IMR-90 (cell line): Measurements from ENCODE around the gene PRKCE. TPM values are rescaled to one million over a fixed set of nuclear protein-coding genes. Genes with fewer than 3 reads are reported as not detected.

Source experiments
- ATAC-seq: fragments of 200-7000 bp; cut with Tn5 transposase; 2 replicates; pipeline ENCODE4 v1.9.1; 2020; ENCODE audit warnings: low read depth, mild to moderate bottlenecking, moderate library complexity
- BruUV-seq: library from RNA; stranded (reverse); fragments of 400-500 nt; replicated peaks from 2 replicates; lab custom pipeline; 2021; lab: Mats Ljungman, UMichigan
- CTCF ChIA-PET: fragments of 300-600 bp; formaldehyde crosslinking; extraction: SDS; loops from one replicate; lab custom pipeline; 2021; ENCODE audit warnings: antibody characterized with exemption; lab: Yijun Ruan, JAX
- POLR2A ChIA-PET: fragments of 300-600 bp; sonication (Branson Sonifier 250); formaldehyde crosslinking; loops from one replicate; lab custom pipeline; 2022; ENCODE audit warnings: antibody characterized with exemption; ENCODE audit not compliant: unreplicated experiment; lab: Charles Lee
- DNase-seq: peaks from one replicate; pipeline ENCODE4 v3.0.0; 2013
- H2AFZ ChIP-seq: replicated peaks from 2 replicates; pipeline ENCODE3; 2013; ENCODE audit warnings: low read length, mild to moderate bottlenecking; ENCODE audit not compliant: poor library complexity
- H2AK5ac ChIP-seq: 2 replicates; pipeline ENCODE4 v1.6.1; 2013; ENCODE audit warnings: low read depth, low read length, inconsistent platforms
- H2AK9ac ChIP-seq: replicated peaks from 2 replicates; pipeline ENCODE3; 2013; ENCODE audit warnings: mild to moderate bottlenecking, low read depth, low read length, moderate library complexity; ENCODE audit not compliant: poor library complexity
- H2BK120ac ChIP-seq: 2 replicates; pipeline ENCODE4 v1.6.1; 2013; ENCODE audit warnings: low read depth, low read length, inconsistent platforms
- H2BK15ac ChIP-seq: 3 replicates; pipeline ENCODE4 v1.6.1; 2013; ENCODE audit warnings: low read depth, low read length, inconsistent platforms
- H2BK20ac ChIP-seq: 2 replicates; pipeline ENCODE4 v1.6.1; 2013; ENCODE audit warnings: low read depth, mild to moderate bottlenecking, inconsistent platforms, low read length, moderate library complexity
- H2BK5ac ChIP-seq: 2 replicates; pipeline ENCODE4 v1.6.1; 2013; ENCODE audit warnings: mild to moderate bottlenecking, low read depth, low read length, inconsistent platforms; ENCODE audit not compliant: poor library complexity, severe bottlenecking
- H3K14ac ChIP-seq: replicated peaks from 2 replicates; pipeline ENCODE4 v1.6.1; 2013; ENCODE audit warnings: low read depth, low read length, inconsistent platforms
- H3K18ac ChIP-seq: 2 replicates; pipeline ENCODE4 v1.6.1; 2013; ENCODE audit warnings: low read depth, low read length, control low read depth
- H3K23ac ChIP-seq: 2 replicates; pipeline ENCODE4 v1.6.1; 2013; ENCODE audit warnings: low read depth, low read length, inconsistent platforms
- H3K27ac ChIP-seq: 2 replicates; pipeline ENCODE4 v1.5.1; 2013; ENCODE audit warnings: mild to moderate bottlenecking, control low read depth, low read length; ENCODE audit not compliant: insufficient read depth
- H3K27me3 ChIP-seq: 2 replicates; pipeline ENCODE4 v1.6.1; 2013; ENCODE audit warnings: low read length; ENCODE audit not compliant: control insufficient read depth, insufficient read depth
- H3K36me3 ChIP-seq: 2 replicates; pipeline ENCODE4 v1.6.1; 2013; ENCODE audit warnings: low read length, mixed read lengths; ENCODE audit not compliant: control insufficient read depth, insufficient read depth
- H3K4ac ChIP-seq: 2 replicates; pipeline ENCODE4 v1.6.1; 2013; ENCODE audit warnings: low read depth, low read length, inconsistent platforms
- H3K4me1 ChIP-seq: 2 replicates; pipeline ENCODE4 v1.6.1; 2013; ENCODE audit warnings: low read length, mixed read lengths; ENCODE audit not compliant: control insufficient read depth, insufficient read depth
- H3K4me2 ChIP-seq: 2 replicates; pipeline ENCODE4 v1.6.1; 2013; ENCODE audit warnings: low read depth, mild to moderate bottlenecking, control low read depth, low read length, moderate library complexity
- H3K4me3 ChIP-seq: 2 replicates; pipeline ENCODE4 v1.5.1; 2013; ENCODE audit warnings: low read depth, mild to moderate bottlenecking, control low read depth, low read length, moderate library complexity; ENCODE audit not compliant: insufficient read depth
- H3K56ac ChIP-seq: 2 replicates; pipeline ENCODE4 v1.6.1; 2013; ENCODE audit warnings: low read length, inconsistent platforms; ENCODE audit not compliant: insufficient read depth; ENCODE audit errors: extremely low read depth
- H3K79me1 ChIP-seq, 2 experiments: 2 replicates each; pipeline ENCODE4 v1.6.1; 2013; ENCODE audit warnings: low read length in 2 of 2, inconsistent platforms in 1 of 2, low read depth in 1 of 2
- H3K9ac ChIP-seq: 2 replicates; pipeline ENCODE4 v1.6.1; 2013; ENCODE audit warnings: low read depth, low read length, control low read depth
- H3K9me1 ChIP-seq: 2 replicates; pipeline ENCODE4 v1.6.1; 2013; ENCODE audit warnings: low read length, inconsistent platforms; ENCODE audit not compliant: insufficient read depth
- H3K9me3 ChIP-seq: 2 replicates; pipeline ENCODE4 v1.6.1; 2013; ENCODE audit warnings: low read length; ENCODE audit not compliant: control insufficient read depth, insufficient read depth
- H4K20me1 ChIP-seq: 2 replicates; pipeline ENCODE4 v1.6.1; 2013; ENCODE audit warnings: low read length, inconsistent platforms; ENCODE audit not compliant: insufficient read depth
- H4K5ac ChIP-seq: 2 replicates; pipeline ENCODE4 v1.6.1; 2013; ENCODE audit warnings: mild to moderate bottlenecking, low read depth, low read length, control low read depth
- H4K8ac ChIP-seq, 2 experiments: 2 replicates each; pipeline ENCODE4 v1.6.1; 2013; ENCODE audit warnings: low read depth in 2 of 2, low read length in 2 of 2, control low read depth in 1 of 2, inconsistent platforms in 1 of 2
- H4K91ac ChIP-seq: 2 replicates; pipeline ENCODE4 v1.6.1; 2013; ENCODE audit warnings: low read depth, low read length, inconsistent platforms; ENCODE audit not compliant: insufficient read depth
- BHLHE40 ChIP-seq: fragments of 150-350 bp; IDR thresholded peaks from 2 replicates; pipeline ENCODE4 v1.6.1; 2016; ENCODE audit warnings: mild to moderate bottlenecking, low read depth, low read length
- CEBPB ChIP-seq: IDR thresholded peaks from 2 replicates; pipeline ENCODE4 v1.6.1; 2012; ENCODE audit warnings: low read depth, low read length, improper control_type of control experiment
- CHD1 ChIP-seq: IDR thresholded peaks from 2 replicates; pipeline ENCODE4 v1.6.1; 2012; ENCODE audit warnings: low read depth, low read length, improper control_type of control experiment
- FOS ChIP-seq: fragments of 150-350 bp; IDR thresholded peaks from 2 replicates; pipeline ENCODE4 v1.6.1; 2016; ENCODE audit warnings: low read depth, low read length
- MAFK ChIP-seq: IDR thresholded peaks from 2 replicates; pipeline ENCODE4 v1.6.1; 2012; ENCODE audit warnings: low read depth, low read length, improper control_type of control experiment
- MAZ ChIP-seq: IDR thresholded peaks from 2 replicates; pipeline ENCODE4 v1.6.1; 2012; ENCODE audit warnings: low read depth, mild to moderate bottlenecking, low read length, improper control_type of control experiment, moderate library complexity, borderline replicate concordance
- MXI1 ChIP-seq: IDR thresholded peaks from 2 replicates; pipeline ENCODE4 v1.6.1; 2012; ENCODE audit warnings: low read depth, mild to moderate bottlenecking, low read length, moderate library complexity, borderline replicate concordance
- NFE2L2 ChIP-seq: fragments of 150-350 bp; IDR thresholded peaks from 2 replicates; pipeline ENCODE4 v1.6.1; 2016; ENCODE audit warnings: low read depth, mild to moderate bottlenecking, low read length
- POLR2A ChIP-seq: IDR thresholded peaks from 2 replicates; pipeline ENCODE4 v1.6.1; 2012; ENCODE audit warnings: mild to moderate bottlenecking, low read depth, low read length
- RAD21 ChIP-seq: IDR thresholded peaks from 2 replicates; pipeline ENCODE4 v1.6.1; 2012; ENCODE audit warnings: low read length, improper control_type of control experiment
- RCOR1 ChIP-seq: IDR thresholded peaks from 2 replicates; pipeline ENCODE4 v1.6.1; 2012; ENCODE audit warnings: mild to moderate bottlenecking, low read length, improper control_type of control experiment; ENCODE audit not compliant: insufficient replicate concordance
- RFX5 ChIP-seq: IDR thresholded peaks from 2 replicates; pipeline ENCODE4 v1.8.0; 2012; ENCODE audit warnings: low read depth, mild to moderate bottlenecking, low read length, moderate library complexity
- SMC3 ChIP-seq: fragments of 150-350 bp; IDR thresholded peaks from 2 replicates; pipeline ENCODE4 v1.6.1; 2016; ENCODE audit warnings: low read depth, mild to moderate bottlenecking, antibody characterized with exemption, low read length, moderate library complexity
- WGBS, 2 experiments: methylation state at CpG; one replicate each; pipeline versions ENCODE4 v1.1.5 to v1.1.7; 2013; ENCODE audit warnings: missing lambda C conversion rate in 2 of 2; ENCODE audit not compliant: insufficient read length in 1 of 2; ENCODE audit errors: extremely low coverage in 2 of 2; 5-methylcytosine and 5-hydroxymethylcytosine counted together
- dilution Hi-C: fragments of 300-500 bp; cut with HindIII; formaldehyde crosslinking; loops from one replicate; pipeline ENCODE4 v1.14.3; 2018; ENCODE audit warnings: low sequenced_read_pairs; ENCODE audit not compliant: unreplicated experiment
- in situ Hi-C: fragments of 300-500 bp; cut with MboI; formaldehyde crosslinking; loops from 3 replicates; pipeline ENCODE4 v1.14.3; 2019; ENCODE audit warnings: low sequenced_read_pairs, inconsistent platforms, mixed read lengths
- intact Hi-C: fragments of 100-400 bp; cut with micrococcal nuclease; formaldehyde crosslinking; loops from 2 replicates; pipeline ENCODE4 v1.10.0; 2022
- polyA plus RNA-seq, 3 experiments: library from polyadenylated mRNA; depleted of rRNA; stranded (reverse); fragments of >200 nt; gene quantifications; 2 replicates each; pipeline ENCODE4 v1.2.3, GENCODE V29; 2012; ENCODE audit warnings: low replicate concordance in 1 of 3
- total RNA-seq: library from RNA; depleted of rRNA; stranded (reverse); fragments of >200 nt; gene quantifications from 2 replicates; pipeline ENCODE4 v1.2.3, GENCODE V29; 2012
- TF ChIP-seq, protein P1 (sequence below): fragments of 150-350 bp; IDR thresholded peaks from 2 replicates; pipeline ENCODE4 v1.6.1; 2017; ENCODE audit warnings: mild to moderate bottlenecking, antibody characterized with exemption, low read length, low read depth
- TF ChIP-seq, protein P2 (sequence below): fragments of 150-350 bp; IDR thresholded peaks from 2 replicates; pipeline ENCODE4 v1.6.1; 2016; ENCODE audit warnings: low read depth, mild to moderate bottlenecking, low read length, moderate library complexity, borderline replicate concordance
- TF ChIP-seq, protein P3 (sequence below): conservative IDR thresholded peaks from 2 replicates; pipeline ENCODE4 v1.5.1; 2012; ENCODE audit warnings: mild to moderate bottlenecking, low read depth, low read length, improper control_type of control experiment

PRKCE gene
- total and polyA plus RNA-seq, 2 of the 4 experiments (the other 2 are of a cell fraction), result 8.1 to 32.4 TPM

DNA sequence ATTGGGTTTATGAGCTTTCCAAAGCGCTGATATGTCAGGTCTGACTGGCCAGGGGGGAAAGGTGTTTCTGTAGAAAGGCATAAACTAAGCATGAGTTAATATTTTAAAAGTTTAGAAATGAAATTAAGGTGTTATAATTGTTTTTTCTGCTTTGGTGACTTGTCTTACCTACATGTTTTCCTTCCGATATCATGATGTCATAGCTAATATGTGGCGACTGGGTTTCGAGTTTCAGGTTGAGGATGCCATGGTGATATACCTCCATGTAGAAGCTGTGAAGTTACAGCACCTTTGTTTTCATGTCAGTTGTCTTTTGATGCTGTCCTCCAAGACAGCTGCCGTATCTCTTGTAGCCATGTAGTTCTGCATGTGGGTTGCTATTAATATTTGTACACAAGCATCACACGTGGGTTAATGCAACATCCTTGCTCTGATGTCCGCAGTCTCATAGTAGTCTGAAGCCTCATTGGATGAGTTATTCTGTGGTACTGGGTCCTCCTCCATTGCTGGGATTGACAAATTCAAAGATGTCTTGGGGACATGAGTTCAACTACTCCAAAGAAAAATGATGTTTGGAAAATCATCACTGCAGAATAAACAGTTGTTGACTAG is 230.6 kb downstream of the PRKCE start:
- no peak overlapping the region for H3K9ac ChIP-seq
- no peak overlapping the region for H2AK5ac ChIP-seq
- no peaks in the 10 kb centered on the region for H3K79me1 ChIP-seq
- no peaks in the 10 kb centered on the region for H4K20me1 ChIP-seq
- no peaks in the 10 kb centered on the region for H3K9me1 ChIP-seq
- H3K27ac ChIP-seq, result no peak overlapping the region
- TF ChIP-seq, protein P1, sequence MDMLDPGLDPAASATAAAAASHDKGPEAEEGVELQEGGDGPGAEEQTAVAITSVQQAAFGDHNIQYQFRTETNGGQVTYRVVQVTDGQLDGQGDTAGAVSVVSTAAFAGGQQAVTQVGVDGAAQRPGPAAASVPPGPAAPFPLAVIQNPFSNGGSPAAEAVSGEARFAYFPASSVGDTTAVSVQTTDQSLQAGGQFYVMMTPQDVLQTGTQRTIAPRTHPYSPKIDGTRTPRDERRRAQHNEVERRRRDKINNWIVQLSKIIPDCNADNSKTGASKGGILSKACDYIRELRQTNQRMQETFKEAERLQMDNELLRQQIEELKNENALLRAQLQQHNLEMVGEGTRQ, result no peak
- TF ChIP-seq, protein P2, sequence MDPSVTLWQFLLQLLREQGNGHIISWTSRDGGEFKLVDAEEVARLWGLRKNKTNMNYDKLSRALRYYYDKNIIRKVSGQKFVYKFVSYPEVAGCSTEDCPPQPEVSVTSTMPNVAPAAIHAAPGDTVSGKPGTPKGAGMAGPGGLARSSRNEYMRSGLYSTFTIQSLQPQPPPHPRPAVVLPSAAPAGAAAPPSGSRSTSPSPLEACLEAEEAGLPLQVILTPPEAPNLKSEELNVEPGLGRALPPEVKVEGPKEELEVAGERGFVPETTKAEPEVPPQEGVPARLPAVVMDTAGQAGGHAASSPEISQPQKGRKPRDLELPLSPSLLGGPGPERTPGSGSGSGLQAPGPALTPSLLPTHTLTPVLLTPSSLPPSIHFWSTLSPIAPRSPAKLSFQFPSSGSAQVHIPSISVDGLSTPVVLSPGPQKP, result no peak
- TF ChIP-seq MAZ (no peak), RCOR1 (no peak), MXI1 (no peak), CHD1 (no peak), RFX5 (no peak), MAFK (no peak), BHLHE40 (no peak), RAD21 (no peak), SMC3 (no peak), CEBPB (no peak), FOS (no peak), NFE2L2 (no peak), POLR2A (no peak)
- TF ChIP-seq, protein P3, sequence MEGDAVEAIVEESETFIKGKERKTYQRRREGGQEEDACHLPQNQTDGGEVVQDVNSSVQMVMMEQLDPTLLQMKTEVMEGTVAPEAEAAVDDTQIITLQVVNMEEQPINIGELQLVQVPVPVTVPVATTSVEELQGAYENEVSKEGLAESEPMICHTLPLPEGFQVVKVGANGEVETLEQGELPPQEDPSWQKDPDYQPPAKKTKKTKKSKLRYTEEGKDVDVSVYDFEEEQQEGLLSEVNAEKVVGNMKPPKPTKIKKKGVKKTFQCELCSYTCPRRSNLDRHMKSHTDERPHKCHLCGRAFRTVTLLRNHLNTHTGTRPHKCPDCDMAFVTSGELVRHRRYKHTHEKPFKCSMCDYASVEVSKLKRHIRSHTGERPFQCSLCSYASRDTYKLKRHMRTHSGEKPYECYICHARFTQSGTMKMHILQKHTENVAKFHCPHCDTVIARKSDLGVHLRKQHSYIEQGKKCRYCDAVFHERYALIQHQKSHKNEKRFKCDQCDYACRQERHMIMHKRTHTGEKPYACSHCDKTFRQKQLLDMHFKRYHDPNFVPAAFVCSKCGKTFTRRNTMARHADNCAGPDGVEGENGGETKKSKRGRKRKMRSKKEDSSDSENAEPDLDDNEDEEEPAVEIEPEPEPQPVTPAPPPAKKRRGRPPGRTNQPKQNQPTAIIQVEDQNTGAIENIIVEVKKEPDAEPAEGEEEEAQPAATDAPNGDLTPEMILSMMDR, result no peak
- no peak overlapping the region for H3K4me3 ChIP-seq
- H2AK9ac ChIP-seq, result no peak overlapping the region
- H4K91ac ChIP-seq, result no peak overlapping the region
- H3K23ac ChIP-seq, result no peak overlapping the region
- no peak overlapping the region for H3K14ac ChIP-seq
- intact Hi-C loops (no loop called here), in situ Hi-C loops (no loop called here), dilution Hi-C loops (no loop called here)
- ChIA-PET CTCF (no interaction called here), POLR2A (no interaction called here)
- no peak overlapping the region for H3K4ac ChIP-seq
- H3K9me3 ChIP-seq, result 0 out of 2 replicates have a peak, but pooled peaks cover 3% of the 10 kb centered on the region
- no peak overlapping the region for H4K8ac ChIP-seq
- no peak overlapping the region for H2BK15ac ChIP-seq
- H3K4me1 ChIP-seq, result peaks cover 2% of the 10 kb centered on the region; the same call in 1 of the 2 replicates
- no peak overlapping the region for H2BK120ac ChIP-seq
- no TSS peak for BruUV-seq
- DNase-seq (no peak), ATAC-seq (no peak)
- H2BK5ac ChIP-seq, result no peak overlapping the region
- no peaks in the 10 kb centered on the region for H3K27me3 ChIP-seq
- no peak overlapping the region for H3K4me2 ChIP-seq
- no peak overlapping the region for H3K18ac ChIP-seq
- no peak overlapping the region for H3K56ac ChIP-seq
- peaks cover 3% of the 10 kb centered on the region for H3K36me3 ChIP-seq
- H2BK20ac ChIP-seq, result no peak overlapping the region
- H2AFZ ChIP-seq, result no peak overlapping the region
- WGBS, 2 experiments, result no CpG with 5 or more reads among the region's 7 CpGs
- H4K5ac ChIP-seq, result no peak overlapping the region
